Measurements from ENCODE around the gene BCAS3.

DNA sequence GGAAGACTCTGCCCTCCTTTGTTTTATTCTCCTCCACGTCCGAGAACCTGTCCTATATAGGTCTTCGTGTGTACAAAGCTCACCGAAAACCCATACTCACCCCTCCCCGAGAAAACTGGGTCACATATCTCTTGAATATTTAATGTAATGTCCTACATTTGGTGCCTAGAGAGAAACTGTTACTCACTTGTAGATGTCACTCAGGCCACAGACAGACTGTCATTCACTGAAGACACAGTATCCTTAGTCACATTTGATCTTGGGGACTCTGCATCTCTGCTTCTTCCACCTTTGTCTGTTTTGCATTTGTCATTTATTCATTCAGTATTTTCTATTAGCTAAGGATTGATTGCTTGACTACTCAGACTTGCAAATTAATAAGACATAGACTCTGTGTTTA lies 590.2 kb downstream of the BCAS3 start:
- TF ChIP-seq, protein P1, sequence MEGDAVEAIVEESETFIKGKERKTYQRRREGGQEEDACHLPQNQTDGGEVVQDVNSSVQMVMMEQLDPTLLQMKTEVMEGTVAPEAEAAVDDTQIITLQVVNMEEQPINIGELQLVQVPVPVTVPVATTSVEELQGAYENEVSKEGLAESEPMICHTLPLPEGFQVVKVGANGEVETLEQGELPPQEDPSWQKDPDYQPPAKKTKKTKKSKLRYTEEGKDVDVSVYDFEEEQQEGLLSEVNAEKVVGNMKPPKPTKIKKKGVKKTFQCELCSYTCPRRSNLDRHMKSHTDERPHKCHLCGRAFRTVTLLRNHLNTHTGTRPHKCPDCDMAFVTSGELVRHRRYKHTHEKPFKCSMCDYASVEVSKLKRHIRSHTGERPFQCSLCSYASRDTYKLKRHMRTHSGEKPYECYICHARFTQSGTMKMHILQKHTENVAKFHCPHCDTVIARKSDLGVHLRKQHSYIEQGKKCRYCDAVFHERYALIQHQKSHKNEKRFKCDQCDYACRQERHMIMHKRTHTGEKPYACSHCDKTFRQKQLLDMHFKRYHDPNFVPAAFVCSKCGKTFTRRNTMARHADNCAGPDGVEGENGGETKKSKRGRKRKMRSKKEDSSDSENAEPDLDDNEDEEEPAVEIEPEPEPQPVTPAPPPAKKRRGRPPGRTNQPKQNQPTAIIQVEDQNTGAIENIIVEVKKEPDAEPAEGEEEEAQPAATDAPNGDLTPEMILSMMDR (IDR thresholded peaks at IDR 0.05; ENCODE audit: low read depth, low read length, missing input control), result no peak
- TF ChIP-seq JUND (IDR thresholded peaks at IDR 0.05), result no peak
- no peak for TF ChIP-seq YY1 (IDR thresholded peaks at IDR 0.05)
- TF ChIP-seq, protein P2, sequence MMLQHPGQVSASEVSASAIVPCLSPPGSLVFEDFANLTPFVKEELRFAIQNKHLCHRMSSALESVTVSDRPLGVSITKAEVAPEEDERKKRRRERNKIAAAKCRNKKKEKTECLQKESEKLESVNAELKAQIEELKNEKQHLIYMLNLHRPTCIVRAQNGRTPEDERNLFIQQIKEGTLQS (IDR thresholded peaks at IDR 0.05), result no peak
- TF ChIP-seq, protein P3, sequence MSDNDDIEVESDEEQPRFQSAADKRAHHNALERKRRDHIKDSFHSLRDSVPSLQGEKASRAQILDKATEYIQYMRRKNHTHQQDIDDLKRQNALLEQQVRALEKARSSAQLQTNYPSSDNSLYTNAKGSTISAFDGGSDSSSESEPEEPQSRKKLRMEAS (IDR thresholded peaks at IDR 0.05), result no peak
- TF ChIP-seq, protein P4, sequence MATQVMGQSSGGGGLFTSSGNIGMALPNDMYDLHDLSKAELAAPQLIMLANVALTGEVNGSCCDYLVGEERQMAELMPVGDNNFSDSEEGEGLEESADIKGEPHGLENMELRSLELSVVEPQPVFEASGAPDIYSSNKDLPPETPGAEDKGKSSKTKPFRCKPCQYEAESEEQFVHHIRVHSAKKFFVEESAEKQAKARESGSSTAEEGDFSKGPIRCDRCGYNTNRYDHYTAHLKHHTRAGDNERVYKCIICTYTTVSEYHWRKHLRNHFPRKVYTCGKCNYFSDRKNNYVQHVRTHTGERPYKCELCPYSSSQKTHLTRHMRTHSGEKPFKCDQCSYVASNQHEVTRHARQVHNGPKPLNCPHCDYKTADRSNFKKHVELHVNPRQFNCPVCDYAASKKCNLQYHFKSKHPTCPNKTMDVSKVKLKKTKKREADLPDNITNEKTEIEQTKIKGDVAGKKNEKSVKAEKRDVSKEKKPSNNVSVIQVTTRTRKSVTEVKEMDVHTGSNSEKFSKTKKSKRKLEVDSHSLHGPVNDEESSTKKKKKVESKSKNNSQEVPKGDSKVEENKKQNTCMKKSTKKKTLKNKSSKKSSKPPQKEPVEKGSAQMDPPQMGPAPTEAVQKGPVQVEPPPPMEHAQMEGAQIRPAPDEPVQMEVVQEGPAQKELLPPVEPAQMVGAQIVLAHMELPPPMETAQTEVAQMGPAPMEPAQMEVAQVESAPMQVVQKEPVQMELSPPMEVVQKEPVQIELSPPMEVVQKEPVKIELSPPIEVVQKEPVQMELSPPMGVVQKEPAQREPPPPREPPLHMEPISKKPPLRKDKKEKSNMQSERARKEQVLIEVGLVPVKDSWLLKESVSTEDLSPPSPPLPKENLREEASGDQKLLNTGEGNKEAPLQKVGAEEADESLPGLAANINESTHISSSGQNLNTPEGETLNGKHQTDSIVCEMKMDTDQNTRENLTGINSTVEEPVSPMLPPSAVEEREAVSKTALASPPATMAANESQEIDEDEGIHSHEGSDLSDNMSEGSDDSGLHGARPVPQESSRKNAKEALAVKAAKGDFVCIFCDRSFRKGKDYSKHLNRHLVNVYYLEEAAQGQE (IDR thresholded peaks at IDR 0.05), result no peak
- TF ChIP-seq SP1 (IDR thresholded peaks at IDR 0.05), result no peak
